Spleen (tissue), 7 donors: ENCODE results near the gene ACTR5.

ENCODE experiments used
- POLR2A ChIP-seq, 3 donors: fragments of 450-650 bp; IDR thresholded peaks; one replicate each; pipeline ENCODE4 v1.5.1; 2017; ENCODE audit warnings: antibody characterized with exemption in 3 of 3, mild to moderate bottlenecking in 1 of 3
- TF ChIP-seq, protein P1 (sequence below), 11 experiments: fragments of 200-600 bp in 7 of 11; fragments of 450-650 bp in 4 of 11; sonication (generic) in 4 of 11; IDR thresholded peaks in 8 of 11; conservative IDR thresholded peaks in 3 of 11; 1 replicate in 7 of 11; 2 replicates in 4 of 11; pipeline versions ENCODE4 v1.4.0 to v1.8.0; 2016 to 2021; ENCODE audit warnings: antibody characterized with exemption in 11 of 11, inconsistent platforms in 4 of 11, mild to moderate bottlenecking in 1 of 11
- donor health status: DM: no; HTN: no; CAD: no; lungs with moderate emphysema.
- donor health status: DM: no; HTN: no; CAD: no.
- donor health status: DM: no; HTN: no; CAD: no.

DNA sequence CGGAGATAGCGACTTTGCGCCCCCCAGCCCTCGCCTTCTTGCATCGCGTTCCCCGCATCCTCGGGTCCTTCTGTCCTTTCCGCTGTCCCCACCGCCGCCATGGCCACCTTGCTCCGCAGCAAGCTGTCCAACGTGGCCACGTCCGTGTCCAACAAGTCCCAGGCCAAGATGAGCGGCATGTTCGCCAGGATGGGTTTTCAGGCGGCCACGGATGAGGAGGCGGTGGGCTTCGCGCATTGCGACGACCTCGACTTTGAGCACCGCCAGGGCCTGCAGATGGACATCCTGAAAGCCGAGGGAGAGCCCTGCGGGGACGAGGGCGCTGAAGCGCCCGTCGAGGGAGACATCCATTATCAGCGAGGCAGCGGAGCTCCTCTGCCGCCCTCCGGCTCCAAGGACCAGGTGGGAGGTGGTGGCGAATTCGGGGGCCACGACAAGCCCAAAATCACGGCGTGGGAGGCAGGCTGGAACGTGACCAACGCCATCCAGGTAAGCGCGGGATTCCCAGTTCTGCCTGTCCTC lies 23.6 kb upstream of the ACTR5 start:
- TF ChIP-seq POLR2A (IDR thresholded peaks at IDR 0.05), result no peak
- TF ChIP-seq, protein P1, sequence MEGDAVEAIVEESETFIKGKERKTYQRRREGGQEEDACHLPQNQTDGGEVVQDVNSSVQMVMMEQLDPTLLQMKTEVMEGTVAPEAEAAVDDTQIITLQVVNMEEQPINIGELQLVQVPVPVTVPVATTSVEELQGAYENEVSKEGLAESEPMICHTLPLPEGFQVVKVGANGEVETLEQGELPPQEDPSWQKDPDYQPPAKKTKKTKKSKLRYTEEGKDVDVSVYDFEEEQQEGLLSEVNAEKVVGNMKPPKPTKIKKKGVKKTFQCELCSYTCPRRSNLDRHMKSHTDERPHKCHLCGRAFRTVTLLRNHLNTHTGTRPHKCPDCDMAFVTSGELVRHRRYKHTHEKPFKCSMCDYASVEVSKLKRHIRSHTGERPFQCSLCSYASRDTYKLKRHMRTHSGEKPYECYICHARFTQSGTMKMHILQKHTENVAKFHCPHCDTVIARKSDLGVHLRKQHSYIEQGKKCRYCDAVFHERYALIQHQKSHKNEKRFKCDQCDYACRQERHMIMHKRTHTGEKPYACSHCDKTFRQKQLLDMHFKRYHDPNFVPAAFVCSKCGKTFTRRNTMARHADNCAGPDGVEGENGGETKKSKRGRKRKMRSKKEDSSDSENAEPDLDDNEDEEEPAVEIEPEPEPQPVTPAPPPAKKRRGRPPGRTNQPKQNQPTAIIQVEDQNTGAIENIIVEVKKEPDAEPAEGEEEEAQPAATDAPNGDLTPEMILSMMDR (IDR thresholded peaks at IDR 0.05 in 8 of 11, conservative IDR thresholded peaks at IDR 0.05 in 3 of 11), result no peak
